Transverse colon (tissue), 4 donors: ENCODE data around the gene REEP5. TPM values are rescaled to one million over a fixed set of nuclear protein-coding genes. Genes with fewer than 3 reads are reported as not detected.

Experiments used
- DNase-seq: peaks from one replicate; pipeline ENCODE4 v3.0.0-alpha.2; 2019
- H3K27ac ChIP-seq, 4 donors: fragments of 200-600 bp; sonication (generic); 2 replicates each; pipeline ENCODE4 v1.5.1; 2016 to 2018; ENCODE audit warnings: inconsistent platforms in 4 of 4
- H3K27me3 ChIP-seq: fragments of 200-600 bp; sonication (generic); 2 replicates; pipeline ENCODE4 v1.5.1; 2017; ENCODE audit warnings: inconsistent platforms
- H3K36me3 ChIP-seq, 4 donors: fragments of 200-600 bp; sonication (generic); 2 replicates each; pipeline ENCODE4 v1.5.1; 2017 to 2019; ENCODE audit warnings: inconsistent platforms in 4 of 4
- H3K4me1 ChIP-seq, 4 donors: fragments of 200-600 bp; sonication (generic); 2 replicates each; pipeline ENCODE4 v1.5.1; 2017 to 2020; ENCODE audit warnings: inconsistent platforms in 4 of 4
- H3K4me3 ChIP-seq, 4 donors: fragments of 200-600 bp; sonication (generic); 1 replicate in 1 of 4; 2 replicates in 3 of 4; pipeline versions ENCODE4 v1.5.1 to v1.6.1; 2017 to 2019; ENCODE audit warnings: inconsistent platforms in 4 of 4
- H3K9me3 ChIP-seq, 2 donors: fragments of 200-600 bp; sonication (generic); 2 replicates each; pipeline ENCODE4 v1.5.1; 2017 to 2019; ENCODE audit warnings: inconsistent platforms in 2 of 2
- EP300 ChIP-seq: sonication (generic); formaldehyde crosslinking; IDR thresholded peaks from one replicate; pipeline ENCODE4 v1.6.1; 2017; ENCODE audit warnings: antibody characterized with exemption, low read depth
- POLR2A ChIP-seq: fragments of 450-650 bp; IDR thresholded peaks from one replicate; pipeline ENCODE4 v1.6.1; 2016; ENCODE audit warnings: antibody characterized with exemption, mild to moderate bottlenecking, moderate library complexity
- POLR2AphosphoS5 ChIP-seq, 3 donors: sonication (generic); formaldehyde crosslinking; IDR thresholded peaks; one replicate each; pipeline ENCODE4 v1.6.1; 2016; ENCODE audit warnings: antibody characterized with exemption in 3 of 3
- WGBS, 2 donors: methylation state at CpG; one replicate each; pipeline ENCODE4 v1.1.5; 2018; ENCODE audit warnings: low coverage in 1 of 2; 5-methylcytosine and 5-hydroxymethylcytosine counted together
- in situ Hi-C, 4 donors: fragments of 200-750 bp; cut with MboI; loops; one replicate each; pipeline versions ENCODE4 v1.15.0 to v1.15.1; 2017; ENCODE audit warnings: low sequenced_read_pairs in 3 of 4, low pct_ligation_motif_present in 1 of 4, low pct_unique_long_range_greater_than_20kb in 1 of 4
- intact Hi-C: fragments of 100-400 bp; cut with DNase I; formaldehyde crosslinking; loops from one replicate; pipeline ENCODE4 v1.15.1; 2023; ENCODE audit warnings: low total_unique reads
- total RNA-seq, 4 donors: library from RNA; depleted of rRNA; stranded (reverse); fragments of >200 nt; gene quantifications; one replicate each; pipeline ENCODE4 v1.1.0, GENCODE V29; 2016
- TF ChIP-seq, protein P1 (sequence below), 5 experiments: fragments of 200-600 bp in 3 of 5; fragments of 450-650 bp in 2 of 5; sonication (generic) in 3 of 5; IDR thresholded peaks; 1 replicate in 2 of 5; 2 replicates in 3 of 5; pipeline ENCODE4 v1.5.1; 2016 to 2017; ENCODE audit warnings: antibody characterized with exemption in 5 of 5, inconsistent platforms in 3 of 5, mild to moderate bottlenecking in 2 of 5, moderate library complexity in 1 of 5

Gene REEP5
- total RNA-seq, 4 donors from 2014 or later, result 15.7 to 63.5 (median 56.4) TPM

- Histone ChIP-seq H3K27ac (no peak overlapping the region), H3K4me1 (no peaks in the 10 kb centered on the region), H3K4me3 (no peak overlapping the region), H3K27me3 (no peaks in the 10 kb centered on the region), H3K36me3 (peaks cover 0 to 52% (median 17%) of the 10 kb centered on the region in 4 donors), H3K9me3 (no peaks in the 10 kb centered on the region)
- in situ Hi-C loops, result no loop called here
- 94% methylated on average over 2 of the region's 2 CpGs for WGBS, 2 donors
- DNase-seq, result no peak
- TF ChIP-seq EP300, result no peak
- TF ChIP-seq POLR2AphosphoS5 (IDR thresholded peaks at IDR 0.05), result no peak
- TF ChIP-seq, protein P1, sequence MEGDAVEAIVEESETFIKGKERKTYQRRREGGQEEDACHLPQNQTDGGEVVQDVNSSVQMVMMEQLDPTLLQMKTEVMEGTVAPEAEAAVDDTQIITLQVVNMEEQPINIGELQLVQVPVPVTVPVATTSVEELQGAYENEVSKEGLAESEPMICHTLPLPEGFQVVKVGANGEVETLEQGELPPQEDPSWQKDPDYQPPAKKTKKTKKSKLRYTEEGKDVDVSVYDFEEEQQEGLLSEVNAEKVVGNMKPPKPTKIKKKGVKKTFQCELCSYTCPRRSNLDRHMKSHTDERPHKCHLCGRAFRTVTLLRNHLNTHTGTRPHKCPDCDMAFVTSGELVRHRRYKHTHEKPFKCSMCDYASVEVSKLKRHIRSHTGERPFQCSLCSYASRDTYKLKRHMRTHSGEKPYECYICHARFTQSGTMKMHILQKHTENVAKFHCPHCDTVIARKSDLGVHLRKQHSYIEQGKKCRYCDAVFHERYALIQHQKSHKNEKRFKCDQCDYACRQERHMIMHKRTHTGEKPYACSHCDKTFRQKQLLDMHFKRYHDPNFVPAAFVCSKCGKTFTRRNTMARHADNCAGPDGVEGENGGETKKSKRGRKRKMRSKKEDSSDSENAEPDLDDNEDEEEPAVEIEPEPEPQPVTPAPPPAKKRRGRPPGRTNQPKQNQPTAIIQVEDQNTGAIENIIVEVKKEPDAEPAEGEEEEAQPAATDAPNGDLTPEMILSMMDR (IDR thresholded peaks at IDR 0.05), result no peak
- no peak for TF ChIP-seq POLR2A
- intact Hi-C loops, result no loop called here
Measured at GRCh38 chr5:112883192-112883591, 38.8 kb downstream of the REEP5 start.

GRCh38 chr5:112880219-112880964 is 41.6 kb downstream of the REEP5 start:
- Histone ChIP-seq H3K4me3 (no peak overlapping the region), H3K9me3 (no peaks in the 10 kb centered on the region), H3K4me1 (no peaks in the 10 kb centered on the region), H3K27me3 (no peaks in the 10 kb centered on the region), H3K27ac (no peak overlapping the region), H3K36me3 (peaks cover 0 to 49% (median 9%) of the 10 kb centered on the region in 4 donors)
- TF ChIP-seq EP300 (no peak), POLR2A (no peak)
- in situ Hi-C loops, result no loop called here
- intact Hi-C loops, result no loop called here
- WGBS, 2 donors, result 88% methylated on average over 2 of the region's 2 CpGs; no CpG with 5 or more reads in 1 of the 2 donors
- DNase-seq, result no peak

- TF ChIP-seq POLR2A, result no peak
- TF ChIP-seq POLR2AphosphoS5 (IDR thresholded peaks at IDR 0.05), result no peak
- TF ChIP-seq, protein P1 (IDR thresholded peaks at IDR 0.05), result no peak
- TF ChIP-seq EP300, result no peak
- in situ Hi-C loops (no loop called here), intact Hi-C loops (no loop called here)
- no peak overlapping the region for H3K4me3 ChIP-seq
- DNase-seq, result no peak
- H3K9me3 ChIP-seq, result no peaks in the 10 kb centered on the region
- H3K36me3 ChIP-seq, result peaks cover 0 to 33% (median 5%) of the 10 kb centered on the region in 4 donors
- H3K27me3 ChIP-seq, result no peaks in the 10 kb centered on the region
- no peaks in the 10 kb centered on the region for H3K4me1 ChIP-seq
- H3K27ac ChIP-seq, result no peak overlapping the region
- WGBS, 2 donors, result 63 to 68% methylated on average over 4 of the region's 4 CpGs
Measured at GRCh38 chr5:112878760-112879159, 43.3 kb downstream of the REEP5 start.

DNA sequence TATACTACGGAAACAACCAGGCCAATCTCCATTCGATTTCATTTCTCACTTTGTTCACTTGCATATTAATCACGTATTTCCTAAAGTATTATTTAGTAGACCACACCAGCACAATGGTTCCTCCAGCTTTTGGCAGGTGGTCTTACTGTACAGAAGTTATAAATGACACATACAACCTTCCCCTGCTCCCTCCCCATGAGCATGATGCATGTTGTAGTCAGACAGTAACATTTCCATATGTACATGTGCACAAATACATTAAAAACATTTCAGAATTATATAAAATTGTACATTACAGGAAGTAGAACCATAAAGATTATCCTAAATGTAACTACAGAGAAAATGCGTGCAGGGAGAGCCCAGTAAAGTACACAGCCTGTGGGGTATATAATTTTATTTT is 43.9 kb downstream of the REEP5 start:
- Histone ChIP-seq H3K36me3 (peaks cover 0 to 33% (median 5%) of the 10 kb centered on the region in 4 donors), H3K4me3 (no peak overlapping the region), H3K27ac (no peak overlapping the region), H3K9me3 (no peaks in the 10 kb centered on the region), H3K27me3 (no peaks in the 10 kb centered on the region), H3K4me1 (no peaks in the 10 kb centered on the region)
- WGBS, 2 donors, result 61 to 64% methylated on average over 4 of the region's 4 CpGs
- in situ Hi-C loops, result no loop called here
- intact Hi-C loops, result no loop called here
- TF ChIP-seq EP300 (no peak), POLR2A (no peak), POLR2AphosphoS5 (IDR thresholded peaks at IDR 0.05) (no peak)
- TF ChIP-seq, protein P1 (IDR thresholded peaks at IDR 0.05), result no peak
- DNase-seq, result no peak
